ENCODE measurements around the gene LAPTM5.

The LAPTM5 gene

DNA sequence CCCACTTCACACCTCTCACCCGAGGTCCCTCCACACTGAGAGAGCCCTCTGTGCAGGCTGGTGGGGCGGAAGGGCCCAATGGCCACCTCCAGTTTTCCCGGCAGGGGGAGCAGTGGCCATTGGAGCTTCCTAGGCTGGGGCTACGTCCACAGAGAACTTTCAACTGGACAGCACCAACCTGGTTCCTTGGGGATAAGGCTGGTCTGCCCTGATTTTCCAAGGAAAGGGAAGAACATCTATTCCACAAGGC is 20.3 kb upstream of the LAPTM5 start:
- peak; percentile 26; the same call in 1 of the 2 replicates for TF ChIP-seq CTCF (IDR thresholded peaks at IDR 0.05)

- no peak for TF ChIP-seq CTCF (IDR thresholded peaks at IDR 0.05)
Measured at GRCh38 chr1:30777060-30777903, 19.7 kb upstream of the LAPTM5 start.

GRCh38 chr1:30776097-30777059 is 18.8 kb upstream of the LAPTM5 start:
- no peak for TF ChIP-seq CTCF (IDR thresholded peaks at IDR 0.05)

- no peak for TF ChIP-seq CTCF (IDR thresholded peaks at IDR 0.05)
Measured at GRCh38 chr1:30775433-30775975, 17.9 kb upstream of the LAPTM5 start.

- TF ChIP-seq CTCF (IDR thresholded peaks at IDR 0.05): no peak
Measured at GRCh38 chr1:30774550-30775432, 17.2 kb upstream of the LAPTM5 start.

DNA sequence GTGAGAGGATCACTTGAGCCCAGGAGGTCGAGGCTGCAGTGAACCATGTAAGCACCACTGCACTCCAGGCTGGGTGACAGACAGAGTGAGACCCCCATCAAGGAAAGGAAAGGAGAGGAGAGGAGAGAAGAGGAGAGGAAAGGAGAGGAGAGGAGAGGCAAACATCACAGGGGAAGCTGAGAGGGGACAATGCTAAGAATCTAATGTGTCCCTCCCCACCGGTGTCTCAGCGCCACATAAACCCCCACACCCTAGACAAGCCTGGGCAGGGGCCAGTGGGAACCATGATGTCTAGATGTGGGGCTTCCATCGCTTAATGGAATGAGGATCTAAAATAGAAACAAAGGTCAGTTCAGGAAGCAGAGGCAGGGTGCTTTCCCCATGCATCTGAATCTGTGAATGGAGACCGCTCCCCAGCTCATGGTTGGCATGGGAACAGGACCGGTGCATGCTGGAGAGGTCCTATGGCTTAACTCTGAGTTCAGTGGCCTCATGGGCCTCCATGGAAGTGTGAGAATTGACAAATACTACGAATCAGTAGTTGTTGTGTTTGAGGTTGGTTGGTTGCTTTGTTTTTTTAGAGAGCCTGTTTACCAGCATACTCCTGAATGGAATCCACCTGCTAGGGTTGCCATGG is 16.3 kb upstream of the LAPTM5 start:
- no peak for TF ChIP-seq CTCF (IDR thresholded peaks at IDR 0.05)

All from LNCAP (cell line).